GM18498 (cell line): Measurements from ENCODE around the gene AACS.
"Not testable (repeated sequence)": the region's sequence is repeated elsewhere in the genome, so short reads cannot be mapped to it uniquely, and the experiment has no call there.

Experiments
- ATAC-seq: cut with Tn5 transposase; IDR thresholded peaks from one replicate; pipeline ENCODE4 v1.9.1; 2021; ENCODE audit warnings: mild to moderate bottlenecking, moderate library complexity; ENCODE audit not compliant: unreplicated experiment

The AACS gene

GRCh38 chr12:125090437-125090836, 25.2 kb downstream of the AACS start:
- ATAC-seq = no peak

GRCh38 chr12:125091401-125091800, 26.2 kb downstream of the AACS start:
- no peak for ATAC-seq

- ATAC-seq = no peak
Measured at GRCh38 chr12:125092108-125092871, 27.1 kb downstream of the AACS start.

- no peak for ATAC-seq
Measured at GRCh38 chr12:125092872-125093680, 27.8 kb downstream of the AACS start.

GRCh38 chr12:125093681-125094330, 28.6 kb downstream of the AACS start:
- no peak for ATAC-seq

GRCh38 chr12:125096894-125097293, 31.7 kb downstream of the AACS start:
- ATAC-seq = no peak

- ATAC-seq = no peak
Measured at GRCh38 chr12:125097427-125097826, 32.2 kb downstream of the AACS start.

GRCh38 chr12:125098676-125099408, 33.6 kb downstream of the AACS start:
- no peak for ATAC-seq

- no peak for ATAC-seq
Measured at GRCh38 chr12:125099409-125099782, 34.2 kb downstream of the AACS start.

- ATAC-seq = no peak
Measured at GRCh38 chr12:125100551-125101434, 35.6 kb downstream of the AACS start.

- ATAC-seq = no peak
Measured at GRCh38 chr12:125104982-125105381, 39.7 kb downstream of the AACS start.

- no peak for ATAC-seq
Measured at GRCh38 chr12:125105600-125105999, 40.4 kb downstream of the AACS start.

GRCh38 chr12:125110641-125111360, 45.6 kb downstream of the AACS start:
- ATAC-seq = no peak

GRCh38 chr12:125111403-125111802, 46.2 kb downstream of the AACS start:
- ATAC-seq = no peak

GRCh38 chr12:125112614-125113013, 47.4 kb downstream of the AACS start:
- ATAC-seq = not testable (repeated sequence)

GRCh38 chr12:125113263-125113662, 48.0 kb downstream of the AACS start:
- ATAC-seq = no peak

- no peak for ATAC-seq
Measured at GRCh38 chr12:125113789-125114188, 48.6 kb downstream of the AACS start.

- peak; percentile 80 for ATAC-seq
Measured at GRCh38 chr12:125114365-125115141, 49.3 kb downstream of the AACS start.

- ATAC-seq = no peak
Measured at GRCh38 chr12:125120566-125120965, 55.3 kb downstream of the AACS start.
